ENCODE measurements around the gene GALNTL6.

GALNTL6 gene

GRCh38 chr4:173045571-173045970, 1232.4 kb downstream of the GALNTL6 start:
- DNase-seq, result no peak
- H3K27ac Mint-ChIP-seq, result no peak overlapping the region

GRCh38 chr4:173046144-173046543, 1232.9 kb downstream of the GALNTL6 start:
- no peak for DNase-seq
- no peak overlapping the region for H3K4me3 Mint-ChIP-seq
- H3K27ac Mint-ChIP-seq, result no peak overlapping the region
- H3K4me1 Mint-ChIP-seq, result peaks cover 18% of the 10 kb centered on the region
- no peaks in the 10 kb centered on the region for H3K27me3 Mint-ChIP-seq (ENCODE audit: low read depth, poor library complexity)
- TF ChIP-seq, protein P1, sequence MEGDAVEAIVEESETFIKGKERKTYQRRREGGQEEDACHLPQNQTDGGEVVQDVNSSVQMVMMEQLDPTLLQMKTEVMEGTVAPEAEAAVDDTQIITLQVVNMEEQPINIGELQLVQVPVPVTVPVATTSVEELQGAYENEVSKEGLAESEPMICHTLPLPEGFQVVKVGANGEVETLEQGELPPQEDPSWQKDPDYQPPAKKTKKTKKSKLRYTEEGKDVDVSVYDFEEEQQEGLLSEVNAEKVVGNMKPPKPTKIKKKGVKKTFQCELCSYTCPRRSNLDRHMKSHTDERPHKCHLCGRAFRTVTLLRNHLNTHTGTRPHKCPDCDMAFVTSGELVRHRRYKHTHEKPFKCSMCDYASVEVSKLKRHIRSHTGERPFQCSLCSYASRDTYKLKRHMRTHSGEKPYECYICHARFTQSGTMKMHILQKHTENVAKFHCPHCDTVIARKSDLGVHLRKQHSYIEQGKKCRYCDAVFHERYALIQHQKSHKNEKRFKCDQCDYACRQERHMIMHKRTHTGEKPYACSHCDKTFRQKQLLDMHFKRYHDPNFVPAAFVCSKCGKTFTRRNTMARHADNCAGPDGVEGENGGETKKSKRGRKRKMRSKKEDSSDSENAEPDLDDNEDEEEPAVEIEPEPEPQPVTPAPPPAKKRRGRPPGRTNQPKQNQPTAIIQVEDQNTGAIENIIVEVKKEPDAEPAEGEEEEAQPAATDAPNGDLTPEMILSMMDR (IDR thresholded peaks at IDR 0.05), result no peak
- no peaks in the 10 kb centered on the region for H3K36me3 Mint-ChIP-seq (ENCODE audit: low read depth)
- peaks cover 13% of the 10 kb centered on the region for H3K9me3 Mint-ChIP-seq

More at GRCh38 chr4:173045571-173045970, 1232.4 kb downstream of the GALNTL6 start:
- Mint-ChIP-seq H3K36me3 (ENCODE audit: low read depth) (no peaks in the 10 kb centered on the region), H3K4me1 (peaks cover 19% of the 10 kb centered on the region), H3K4me3 (no peak overlapping the region), H3K27me3 (ENCODE audit: low read depth, poor library complexity) (no peaks in the 10 kb centered on the region), H3K9me3 (peaks cover 13% of the 10 kb centered on the region)
- TF ChIP-seq, protein P1 (IDR thresholded peaks at IDR 0.05), result no peak

- H3K4me1 Mint-ChIP-seq, result peaks cover 25% of the 10 kb centered on the region
- H3K4me3 Mint-ChIP-seq, result no peak overlapping the region
- no peaks in the 10 kb centered on the region for H3K36me3 Mint-ChIP-seq (ENCODE audit: low read depth)
- no peaks in the 10 kb centered on the region for H3K27me3 Mint-ChIP-seq (ENCODE audit: low read depth, poor library complexity)
- H3K27ac Mint-ChIP-seq, result no peak overlapping the region
- TF ChIP-seq, protein P1 (IDR thresholded peaks at IDR 0.05), result no peak
- DNase-seq, result peak; percentile 59
- H3K9me3 Mint-ChIP-seq, result peaks cover 13% of the 10 kb centered on the region
Measured at GRCh38 chr4:173046818-173047217, 1233.6 kb downstream of the GALNTL6 start.

- TF ChIP-seq, protein P1 (IDR thresholded peaks at IDR 0.05), result no peak
- H3K4me1 Mint-ChIP-seq, result peaks cover 37% of the 10 kb centered on the region
- H3K36me3 Mint-ChIP-seq (ENCODE audit: low read depth), result no peaks in the 10 kb centered on the region
- no peaks in the 10 kb centered on the region for H3K9me3 Mint-ChIP-seq
- DNase-seq, result no peak
- peak overlapping the region; percentile 49 for H3K27ac Mint-ChIP-seq
- H3K27me3 Mint-ChIP-seq (ENCODE audit: low read depth, poor library complexity), result no peaks in the 10 kb centered on the region
- no peak overlapping the region for H3K4me3 Mint-ChIP-seq
Measured at GRCh38 chr4:173051232-173051631, 1238.0 kb downstream of the GALNTL6 start.

GRCh38 chr4:173051716-173052115, 1238.5 kb downstream of the GALNTL6 start:
- H3K4me3 Mint-ChIP-seq, result no peak overlapping the region
- H3K4me1 Mint-ChIP-seq, result peaks cover 33% of the 10 kb centered on the region
- H3K9me3 Mint-ChIP-seq, result no peaks in the 10 kb centered on the region

GRCh38 chr4:173052439-173052838, 1239.2 kb downstream of the GALNTL6 start:
- no peak for DNase-seq
- Mint-ChIP-seq H3K27ac (no peak overlapping the region), H3K4me1 (peaks cover 30% of the 10 kb centered on the region), H3K27me3 (ENCODE audit: low read depth, poor library complexity) (no peaks in the 10 kb centered on the region), H3K4me3 (no peak overlapping the region), H3K36me3 (ENCODE audit: low read depth) (no peaks in the 10 kb centered on the region), H3K9me3 (no peaks in the 10 kb centered on the region)
- TF ChIP-seq, protein P1 (IDR thresholded peaks at IDR 0.05), result no peak

More at GRCh38 chr4:173051716-173052115, 1238.5 kb downstream of the GALNTL6 start:
- H3K36me3 Mint-ChIP-seq (ENCODE audit: low read depth), result no peaks in the 10 kb centered on the region
- TF ChIP-seq, protein P1 (IDR thresholded peaks at IDR 0.05), result no peak
- no peak for DNase-seq
- no peak overlapping the region for H3K27ac Mint-ChIP-seq
- no peaks in the 10 kb centered on the region for H3K27me3 Mint-ChIP-seq (ENCODE audit: low read depth, poor library complexity)
